Fibroblast of the conjunctiva (primary cell): ENCODE data around the gene S1PR4.
"Not testable (repeated sequence)": the region's sequence is repeated elsewhere in the genome, so short reads cannot be mapped to it uniquely, and the experiment has no call there.

ENCODE experiments used
- DNase-seq: peaks from one replicate; pipeline ENCODE4 v3.0.0-alpha.2; 2010; ENCODE audit warnings: low read depth

The S1PR4 gene

GRCh38 chr19:3153286-3154230, 25.0 kb upstream of the S1PR4 start:
- no peak for DNase-seq

- DNase-seq, result not testable (repeated sequence)
These were observed 24.1 kb upstream of the S1PR4 start for GRCh38 chr19:3154447-3154846.

GRCh38 chr19:3154957-3155736, 23.4 kb upstream of the S1PR4 start:
- peak; percentile 94 for DNase-seq

- DNase-seq, result no peak
These were observed 21.3 kb upstream of the S1PR4 start for GRCh38 chr19:3157096-3157845.

GRCh38 chr19:3159565-3159964, 19.0 kb upstream of the S1PR4 start:
- DNase-seq, result no peak

GRCh38 chr19:3160219-3160618, 18.4 kb upstream of the S1PR4 start:
- DNase-seq, result no peak

GRCh38 chr19:3161453-3161852, 17.1 kb upstream of the S1PR4 start:
- no peak for DNase-seq

GRCh38 chr19:3162418-3163229, 15.9 kb upstream of the S1PR4 start:
- DNase-seq, result no peak

GRCh38 chr19:3163230-3163886, 15.2 kb upstream of the S1PR4 start:
- DNase-seq, result no peak

- no peak for DNase-seq
These were observed 14.6 kb upstream of the S1PR4 start for GRCh38 chr19:3163943-3164342.

- DNase-seq, result no peak
These were observed 10.9 kb upstream of the S1PR4 start for GRCh38 chr19:3167533-3168272.

- no peak for DNase-seq
These were observed 6.5 kb upstream of the S1PR4 start for GRCh38 chr19:3171894-3172672.

- DNase-seq, result not testable (repeated sequence)
These were observed 5.9 kb upstream of the S1PR4 start for GRCh38 chr19:3172673-3173000.

- peak; percentile 41 for DNase-seq
These were observed 2.5 kb upstream of the S1PR4 start for GRCh38 chr19:3175781-3176714.

- no peak for DNase-seq
These were observed 1.7 kb upstream of the S1PR4 start for GRCh38 chr19:3176715-3177501.

- DNase-seq, result no peak
These were observed 587 bp downstream of the S1PR4 start for GRCh38 chr19:3178973-3179738.
